ENCODE results near the gene CERT1.

CERT1 gene

GRCh38 chr5:75384218-75384617, 127.2 kb downstream of the CERT1 start:
- no peak for DNase-seq

GRCh38 chr5:75381456-75381855, 130.0 kb downstream of the CERT1 start:
- no peak for DNase-seq

GRCh38 chr5:75380099-75380498, 131.3 kb downstream of the CERT1 start:
- DNase-seq: no peak

- DNase-seq: no peak
These were observed 136.0 kb downstream of the CERT1 start for GRCh38 chr5:75375414-75375813.

- DNase-seq: no peak
These were observed 137.0 kb downstream of the CERT1 start for GRCh38 chr5:75374394-75374814.

- no peak for DNase-seq
These were observed 137.6 kb downstream of the CERT1 start for GRCh38 chr5:75373862-75374261.

- DNase-seq: peak; percentile 18
These were observed 143.0 kb downstream of the CERT1 start for GRCh38 chr5:75368391-75368790.

- peak; percentile 22 for DNase-seq
These were observed 144.0 kb downstream of the CERT1 start for GRCh38 chr5:75367401-75367800.

GRCh38 chr5:75366787-75367186, 144.6 kb downstream of the CERT1 start:
- no peak for DNase-seq

GRCh38 chr5:75365740-75366139, 145.7 kb downstream of the CERT1 start:
- DNase-seq: no peak

GRCh38 chr5:75364571-75365280, 146.7 kb downstream of the CERT1 start:
- DNase-seq: no peak

GRCh38 chr5:75363726-75364495, 147.5 kb downstream of the CERT1 start:
- no peak for DNase-seq

- DNase-seq: no peak
These were observed 148.3 kb downstream of the CERT1 start for GRCh38 chr5:75363111-75363510.

- DNase-seq: no peak
These were observed 148.9 kb downstream of the CERT1 start for GRCh38 chr5:75362474-75362975.

- no peak for DNase-seq
These were observed 150.1 kb downstream of the CERT1 start for GRCh38 chr5:75361310-75361709.

GRCh38 chr5:75358117-75358516, 153.3 kb downstream of the CERT1 start:
- no peak for DNase-seq

GRCh38 chr5:75356719-75357118, 154.7 kb downstream of the CERT1 start:
- no peak for DNase-seq

- DNase-seq: no peak
These were observed 156.2 kb downstream of the CERT1 start for GRCh38 chr5:75355236-75355635.

- DNase-seq: no peak
These were observed 160.1 kb downstream of the CERT1 start for GRCh38 chr5:75351139-75351926.

- DNase-seq: no peak
These were observed 161.8 kb downstream of the CERT1 start for GRCh38 chr5:75349663-75350062.

- DNase-seq: peak; percentile 4
These were observed 163.2 kb downstream of the CERT1 start for GRCh38 chr5:75348241-75348640.

GRCh38 chr5:75342836-75343235, 168.6 kb downstream of the CERT1 start:
- DNase-seq: no peak

GRCh38 chr5:75341934-75342333, 169.5 kb downstream of the CERT1 start:
- no peak for DNase-seq
